ENCODE measurements around the gene DDX24.

DNA sequence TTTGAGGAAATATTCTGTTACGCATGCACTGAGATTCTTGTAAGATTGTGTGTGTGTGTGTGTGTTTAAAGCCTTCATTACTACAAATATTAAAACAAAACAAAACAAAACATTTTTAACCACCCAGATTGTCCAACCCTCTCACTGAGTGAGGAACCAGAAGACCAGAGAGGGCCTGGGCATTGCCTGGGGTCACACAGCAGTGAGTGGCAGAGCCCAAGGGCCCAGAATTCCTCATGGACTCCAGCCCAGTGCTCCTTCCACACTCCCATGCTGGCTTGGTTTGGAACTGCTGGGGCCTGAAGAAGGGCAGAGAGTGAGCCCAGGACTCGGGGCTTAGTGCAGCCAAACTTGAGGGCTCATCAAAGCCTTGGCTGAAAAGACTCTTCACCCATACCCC lies 56.5 kb downstream of the DDX24 start:
- no peak for TF ChIP-seq E2F8 (IDR thresholded peaks at IDR 0.05; ENCODE audit: low read depth, partially characterized antibody)
- no peak for TF ChIP-seq STAT5B (CRISPR knock-in tag; IDR thresholded peaks at IDR 0.05)
- no peak for TF ChIP-seq POLR2A (conservative IDR thresholded peaks at IDR 0.05)
- no peak for TF ChIP-seq ZNF24 (IDR thresholded peaks at IDR 0.05)
- TF ChIP-seq SP1 (CRISPR knock-in tag; IDR thresholded peaks at IDR 0.05), result no peak
- TF ChIP-seq, protein P1, sequence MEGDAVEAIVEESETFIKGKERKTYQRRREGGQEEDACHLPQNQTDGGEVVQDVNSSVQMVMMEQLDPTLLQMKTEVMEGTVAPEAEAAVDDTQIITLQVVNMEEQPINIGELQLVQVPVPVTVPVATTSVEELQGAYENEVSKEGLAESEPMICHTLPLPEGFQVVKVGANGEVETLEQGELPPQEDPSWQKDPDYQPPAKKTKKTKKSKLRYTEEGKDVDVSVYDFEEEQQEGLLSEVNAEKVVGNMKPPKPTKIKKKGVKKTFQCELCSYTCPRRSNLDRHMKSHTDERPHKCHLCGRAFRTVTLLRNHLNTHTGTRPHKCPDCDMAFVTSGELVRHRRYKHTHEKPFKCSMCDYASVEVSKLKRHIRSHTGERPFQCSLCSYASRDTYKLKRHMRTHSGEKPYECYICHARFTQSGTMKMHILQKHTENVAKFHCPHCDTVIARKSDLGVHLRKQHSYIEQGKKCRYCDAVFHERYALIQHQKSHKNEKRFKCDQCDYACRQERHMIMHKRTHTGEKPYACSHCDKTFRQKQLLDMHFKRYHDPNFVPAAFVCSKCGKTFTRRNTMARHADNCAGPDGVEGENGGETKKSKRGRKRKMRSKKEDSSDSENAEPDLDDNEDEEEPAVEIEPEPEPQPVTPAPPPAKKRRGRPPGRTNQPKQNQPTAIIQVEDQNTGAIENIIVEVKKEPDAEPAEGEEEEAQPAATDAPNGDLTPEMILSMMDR (IDR thresholded peaks at IDR 0.05 in 2 of 3, conservative IDR thresholded peaks at IDR 0.05 in 1 of 3; ENCODE audit: insufficient read depth in 2 of 3, low read depth in 1 of 3, low read length in 3 of 3), result no peak
- no peak for TF ChIP-seq EZH2 (IDR thresholded peaks at IDR 0.05; ENCODE audit: borderline replicate concordance, low read depth, low read length)
- TF ChIP-seq DDX20 (tag; IDR thresholded peaks at IDR 0.05; ENCODE audit: low read depth), result no peak
- no peak for TF ChIP-seq GATA2 (CRISPR knock-in tag; IDR thresholded peaks at IDR 0.05)
- TF ChIP-seq RNF219 (CRISPR knock-in tag; IDR thresholded peaks at IDR 0.05), result no peak
